ENCODE results near the gene BTBD6.

DNA sequence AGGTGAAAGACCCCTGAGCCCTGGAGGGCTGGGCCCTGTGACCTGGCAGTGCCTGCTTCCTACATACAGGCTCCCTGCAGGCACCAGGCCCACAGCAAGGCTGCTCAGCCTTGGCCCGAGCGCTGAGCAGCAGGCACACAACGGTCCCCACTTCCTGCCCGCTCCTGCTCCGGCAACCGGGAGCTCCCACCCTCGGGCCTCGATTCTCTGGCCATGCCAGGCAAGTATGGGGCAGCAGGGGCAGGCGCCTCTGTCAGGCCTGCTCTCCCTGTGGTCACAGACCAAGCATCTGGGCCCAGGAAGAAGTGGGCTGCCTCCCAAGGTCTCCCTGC is 36.6 kb upstream of the BTBD6 start:
- TF ChIP-seq EHMT2 (IDR thresholded peaks at IDR 0.05) (no peak), ZKSCAN8 (CRISPR knock-in tag; IDR thresholded peaks at IDR 0.05) (no peak), PHF21A (IDR thresholded peaks at IDR 0.05; ENCODE audit: borderline replicate concordance, low read depth) (no peak)
